SK-N-DZ (cell line): Measurements from ENCODE around the gene KLHDC7B. TPM values are rescaled to one million over a fixed set of nuclear protein-coding genes. Genes with fewer than 3 reads are reported as not detected.
A peak's percentile ranks its signal among the peaks of the same experiment; 100 is the strongest.

ENCODE experiments used
- DNase-seq: peaks from one replicate; pipeline ENCODE4 v3.0.0-alpha.2; 2015; ENCODE audit warnings: low spot score
- polyA plus RNA-seq, 2 experiments: library from polyadenylated mRNA; depleted of rRNA; stranded (reverse); fragments of >200 nt; gene quantifications; 2 replicates each; pipeline ENCODE4 v1.2.3, GENCODE V29; 2014

The KLHDC7B gene
- not detected in 2 replicates for polyA plus RNA-seq (2014; cell fraction: cytosol; rRNA removed)
- 0.13 TPM in 1 of 2 replicates, not detected in the other for polyA plus RNA-seq (2014; cell fraction: nucleus; rRNA removed)

- no peak for DNase-seq
These were observed at the start of gene KLHDC7B for GRCh38 chr22:50545522-50546325. KLHDC7B (plus strand) TSS chr22:50545899; CDS start chr22:50546244, 345 bp downstream.

DNA sequence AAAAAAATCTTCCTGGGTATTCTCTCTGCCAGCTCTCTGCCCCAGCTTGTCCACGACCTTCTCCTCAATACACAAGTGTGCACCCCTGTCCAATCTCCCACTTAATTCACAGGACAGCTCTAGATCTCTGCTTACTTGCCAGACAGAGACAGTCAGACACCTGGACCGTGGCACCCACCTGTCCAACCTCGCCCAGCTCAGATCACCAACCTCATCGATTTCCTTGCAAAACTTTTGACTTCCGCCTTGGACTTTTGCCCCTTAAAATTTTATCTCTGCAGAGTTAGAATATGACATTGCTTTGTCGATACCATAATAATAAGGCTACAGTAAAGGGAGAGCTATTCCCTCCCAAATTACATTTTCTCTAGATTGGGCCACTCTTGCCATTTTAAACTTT is 48.6 kb upstream of the KLHDC7B start:
- DNase-seq, result no peak

- peak; percentile 81 for DNase-seq
These were observed 47.3 kb upstream of the KLHDC7B start for GRCh38 chr22:50498322-50498890.

GRCh38 chr22:50500452-50500851 is 45.2 kb upstream of the KLHDC7B start:
- no peak for DNase-seq

DNA sequence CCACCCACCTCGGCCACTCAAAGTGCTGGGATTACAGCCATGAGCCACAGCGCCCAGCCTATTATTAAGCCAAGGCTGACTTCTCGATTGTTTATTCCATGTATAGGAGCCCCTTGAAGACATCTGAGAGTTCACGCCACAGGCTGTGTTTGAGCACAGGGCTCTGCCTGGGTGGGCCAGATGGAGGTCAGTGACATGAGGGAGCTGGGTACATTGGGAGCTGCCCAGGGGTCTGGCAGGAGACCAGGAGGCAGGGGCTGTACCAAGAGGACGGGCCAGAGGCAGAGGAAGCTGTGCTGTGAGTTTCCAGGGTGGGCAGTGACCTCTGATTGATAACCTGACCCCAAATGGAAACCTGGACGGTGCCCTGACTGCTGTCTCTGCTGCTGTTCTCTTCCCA is 43.6 kb upstream of the KLHDC7B start:
- no peak for DNase-seq

GRCh38 chr22:50502628-50503474 is 42.8 kb upstream of the KLHDC7B start:
- DNase-seq, result no peak

- DNase-seq, result no peak
These were observed 42.1 kb upstream of the KLHDC7B start for GRCh38 chr22:50503475-50504145.

- no peak for DNase-seq
These were observed 41.1 kb upstream of the KLHDC7B start for GRCh38 chr22:50504369-50505211.

DNA sequence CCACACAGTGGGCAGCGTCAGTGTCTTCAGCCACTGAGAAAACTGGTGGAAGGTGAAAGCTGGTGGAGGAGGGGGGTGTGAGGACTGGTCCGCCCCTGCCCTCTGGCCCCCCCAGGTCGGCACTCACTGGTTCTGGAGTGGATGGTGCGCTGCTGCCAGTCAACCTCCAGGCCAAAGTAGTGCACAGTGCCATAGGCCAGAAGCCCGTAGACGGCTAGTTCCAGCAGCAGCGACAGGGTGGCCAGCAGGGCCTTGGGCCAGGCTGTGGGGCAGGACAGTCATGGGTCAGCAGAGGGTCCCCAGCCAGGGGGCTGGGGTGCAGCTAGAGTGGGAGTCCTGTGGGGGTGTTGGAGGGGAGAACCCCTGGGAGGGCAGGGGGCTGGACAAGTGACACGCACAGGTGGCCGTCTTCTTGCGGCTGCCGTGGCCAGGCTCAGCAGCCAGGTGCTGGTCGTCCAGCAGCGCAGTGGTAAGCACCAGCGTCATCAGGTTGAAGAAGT is 40.4 kb upstream of the KLHDC7B start:
- no peak for DNase-seq

GRCh38 chr22:50505776-50506610 is 39.7 kb upstream of the KLHDC7B start:
- no peak for DNase-seq

GRCh38 chr22:50506611-50507420 is 38.9 kb upstream of the KLHDC7B start:
- no peak for DNase-seq

- DNase-seq, result peak; percentile 73
These were observed 38.2 kb upstream of the KLHDC7B start, which contains the start of gene LMF2 for GRCh38 chr22:50507421-50507990. LMF2 (minus strand) TSS chr22:50507702; CDS start chr22:50507675, 27 bp downstream.

DNA sequence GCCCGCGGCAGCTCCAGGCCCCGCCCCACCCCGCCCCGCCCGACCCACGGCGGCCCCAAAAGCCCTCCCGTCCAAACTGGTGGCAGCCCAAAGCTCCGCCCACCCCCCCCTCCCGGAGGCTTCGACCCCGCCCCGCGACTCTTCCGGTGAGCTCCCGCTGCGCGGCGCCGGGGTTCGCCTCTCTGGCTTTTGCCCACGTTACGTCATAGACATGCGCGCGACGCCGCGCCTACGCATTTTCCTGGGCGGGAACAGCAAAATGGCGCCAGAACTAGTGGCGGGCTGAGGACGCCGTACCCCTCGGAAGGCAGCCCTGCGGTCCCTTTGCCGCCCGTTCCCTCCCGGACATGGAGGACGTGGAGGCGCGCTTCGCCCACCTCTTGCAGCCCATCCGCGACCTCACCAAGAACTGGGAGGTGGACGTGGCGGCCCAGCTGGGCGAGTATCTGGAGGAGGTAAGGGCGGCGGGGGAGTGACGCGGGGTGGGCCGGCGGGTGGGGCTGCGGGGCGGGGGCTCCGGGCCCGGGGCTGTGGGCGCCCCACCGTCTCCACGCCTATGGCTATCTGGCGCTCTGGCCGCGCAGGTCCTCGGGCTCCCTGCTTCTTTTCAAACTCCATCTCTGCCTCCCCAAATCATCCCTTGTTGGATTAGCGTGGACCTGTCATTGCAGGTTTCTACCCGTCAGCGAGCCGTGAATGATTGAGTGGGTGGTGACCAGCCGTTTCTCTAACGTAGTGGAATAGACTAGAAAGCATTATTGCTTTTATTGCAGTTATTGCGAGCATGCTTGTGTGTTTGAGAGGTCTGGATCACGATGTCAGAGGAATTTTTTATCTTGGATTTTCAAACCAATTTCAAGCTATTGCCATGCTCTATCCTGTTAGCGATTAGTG is 37.5 kb upstream of the KLHDC7B start, which contains the start of gene NCAPH2:
NCAPH2 (plus strand) TSS at position 234 of the 894 bp plus-strand sequence; CDS start at position 348, 114 bp downstream.
- peak; percentile 96 for DNase-seq

GRCh38 chr22:50508897-50509296 is 36.8 kb upstream of the KLHDC7B start:
- DNase-seq, result no peak

DNA sequence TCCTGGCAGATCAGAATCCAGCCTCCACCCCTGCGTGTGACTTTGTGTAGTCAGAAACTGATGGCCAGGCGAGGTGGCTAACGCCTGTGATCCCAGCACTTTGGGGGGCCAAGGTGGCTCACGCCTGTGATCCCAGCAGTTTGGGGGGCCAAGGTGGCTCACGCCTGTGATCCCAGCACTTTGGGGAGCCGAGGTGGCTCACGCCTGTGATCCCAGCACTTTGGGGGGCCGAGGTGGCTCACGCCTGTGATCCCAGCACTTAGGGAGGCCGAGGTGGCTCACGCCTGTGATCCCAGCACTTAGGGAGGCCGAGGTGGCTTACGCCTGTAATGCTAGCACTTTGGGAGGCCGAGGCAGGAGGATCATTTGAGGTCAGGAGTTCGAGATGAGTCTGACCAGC is 32.5 kb upstream of the KLHDC7B start:
- no peak for DNase-seq

DNA sequence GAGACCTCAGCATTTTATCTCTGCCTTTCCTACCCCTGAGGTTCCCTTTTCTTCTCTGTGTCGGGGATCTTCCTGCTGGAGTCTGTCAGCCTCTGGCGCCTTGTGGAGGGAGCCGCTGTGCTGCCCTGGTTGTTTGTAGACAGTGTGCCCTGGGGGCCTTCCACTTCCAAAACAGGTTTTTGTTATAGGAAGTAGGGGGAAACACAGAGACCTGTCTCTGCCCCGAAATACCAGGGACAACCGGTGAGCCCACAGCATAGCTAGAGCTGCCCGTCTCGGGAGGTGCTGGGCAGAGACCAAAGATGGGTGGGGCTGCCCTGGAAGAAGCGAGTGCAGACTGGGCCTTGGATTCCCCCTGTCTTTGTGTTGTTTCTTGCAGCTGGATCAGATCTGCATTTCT is 29.6 kb upstream of the KLHDC7B start:
- no peak for DNase-seq

DNA sequence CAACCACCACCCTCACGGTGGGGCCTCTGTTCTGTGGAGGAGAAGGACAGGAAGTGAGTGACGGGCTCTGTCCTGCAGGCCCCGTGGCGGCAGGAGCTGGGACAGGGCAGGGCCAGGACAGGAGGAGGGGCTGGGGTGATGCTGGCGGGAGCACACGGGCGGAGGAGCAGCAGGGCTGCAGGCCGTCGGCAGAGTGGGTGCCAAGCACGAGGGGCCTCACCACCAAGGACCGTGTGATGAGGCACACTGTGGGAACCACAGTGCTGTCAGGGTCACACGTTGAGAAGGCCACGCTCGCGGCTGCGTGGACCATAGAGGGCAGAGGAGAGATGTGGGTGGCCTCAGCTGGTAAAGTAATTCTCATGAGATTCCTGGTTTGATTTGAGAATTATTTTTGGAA is 28.8 kb upstream of the KLHDC7B start:
- no peak for DNase-seq
